Left ventricle myocardium inferior (tissue), 1 donor: ENCODE measurements around the gene DNAJC13. TPM values are rescaled to one million over a fixed set of nuclear protein-coding genes. Genes with fewer than 3 reads are reported as not detected.

Experiments used
- DNase-seq: peaks from one replicate; pipeline ENCODE4 v3.0.0-alpha.2; 2020
- H3K27ac ChIP-seq: fragments of 200-600 bp; replicated peaks from 2 replicates; pipeline ENCODE4 v1.8.0; 2021
- H3K27me3 ChIP-seq: fragments of 200-600 bp; 2 replicates; pipeline ENCODE4 v1.8.0; 2021; ENCODE audit warnings: low read depth
- H3K36me3 ChIP-seq: fragments of 200-600 bp; 2 replicates; pipeline ENCODE4 v1.8.0; 2021
- H3K4me1 ChIP-seq: fragments of 200-600 bp; 2 replicates; pipeline ENCODE4 v1.8.0; 2021
- H3K4me3 ChIP-seq: fragments of 200-600 bp; 2 replicates; pipeline ENCODE4 v1.8.0; 2021; ENCODE audit warnings: mild to moderate bottlenecking, moderate library complexity
- H3K9me3 ChIP-seq: fragments of 200-600 bp; replicated peaks from 2 replicates; pipeline ENCODE4 v1.8.0; 2021
- intact Hi-C: fragments of 100-400 bp; cut with micrococcal nuclease; formaldehyde crosslinking; loops from one replicate; pipeline ENCODE4 v1.11.0; 2022
- total RNA-seq: library from RNA; stranded (reverse); fragmentation: NEBNext Ultra II Directional; extraction: Animal tissue kit (Norgen Biotek cat#: 25700); gene quantifications from one replicate; pipeline ENCODE4 v1.2.1, GENCODE V29; 2021
- TF ChIP-seq, protein P1 (sequence below): fragments of 200-600 bp; IDR thresholded peaks from 2 replicates; pipeline ENCODE4 v1.8.0; 2021; ENCODE audit warnings: antibody characterized with exemption, mild to moderate bottlenecking, borderline replicate concordance
- donor health status: DM: no; HTN: yes; CAD: no; lungs with severe emphysema.

The DNAJC13 gene
- total RNA-seq, 1 donor from 2014 or later = 31.0 TPM

DNA sequence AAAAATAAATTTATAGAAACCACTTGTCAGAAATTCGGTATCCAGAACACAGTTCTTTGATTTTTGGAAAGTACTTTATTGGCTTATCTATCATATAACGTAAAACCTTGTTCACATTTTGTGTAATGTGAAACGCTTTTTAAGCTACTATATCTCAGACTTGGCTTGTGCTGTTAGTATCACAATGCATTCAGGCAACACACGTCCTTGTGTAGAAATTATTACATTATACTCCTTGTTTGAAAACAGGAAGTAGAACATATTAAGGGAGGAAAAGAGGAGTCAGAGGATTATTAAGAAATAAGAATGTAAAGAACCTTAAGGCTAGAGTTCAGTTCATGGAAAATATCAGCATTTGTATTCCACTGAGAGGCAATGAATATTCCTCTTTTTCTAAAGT, 1.6 kb downstream of the DNAJC13 start:
- intact Hi-C loops = no loop called here
- peaks cover 55% of the 10 kb centered on the region for H3K4me1 ChIP-seq
- TF ChIP-seq, protein P1, sequence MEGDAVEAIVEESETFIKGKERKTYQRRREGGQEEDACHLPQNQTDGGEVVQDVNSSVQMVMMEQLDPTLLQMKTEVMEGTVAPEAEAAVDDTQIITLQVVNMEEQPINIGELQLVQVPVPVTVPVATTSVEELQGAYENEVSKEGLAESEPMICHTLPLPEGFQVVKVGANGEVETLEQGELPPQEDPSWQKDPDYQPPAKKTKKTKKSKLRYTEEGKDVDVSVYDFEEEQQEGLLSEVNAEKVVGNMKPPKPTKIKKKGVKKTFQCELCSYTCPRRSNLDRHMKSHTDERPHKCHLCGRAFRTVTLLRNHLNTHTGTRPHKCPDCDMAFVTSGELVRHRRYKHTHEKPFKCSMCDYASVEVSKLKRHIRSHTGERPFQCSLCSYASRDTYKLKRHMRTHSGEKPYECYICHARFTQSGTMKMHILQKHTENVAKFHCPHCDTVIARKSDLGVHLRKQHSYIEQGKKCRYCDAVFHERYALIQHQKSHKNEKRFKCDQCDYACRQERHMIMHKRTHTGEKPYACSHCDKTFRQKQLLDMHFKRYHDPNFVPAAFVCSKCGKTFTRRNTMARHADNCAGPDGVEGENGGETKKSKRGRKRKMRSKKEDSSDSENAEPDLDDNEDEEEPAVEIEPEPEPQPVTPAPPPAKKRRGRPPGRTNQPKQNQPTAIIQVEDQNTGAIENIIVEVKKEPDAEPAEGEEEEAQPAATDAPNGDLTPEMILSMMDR = no peak
- H3K9me3 ChIP-seq = no peaks in the 10 kb centered on the region
- H3K27ac ChIP-seq = no peak overlapping the region
- peaks cover 10% of the 10 kb centered on the region for H3K36me3 ChIP-seq
- H3K27me3 ChIP-seq = no peaks in the 10 kb centered on the region
- no peak for DNase-seq
- H3K4me3 ChIP-seq = peak overlapping the region; percentile 99

- intact Hi-C loops = no loop called here
- DNase-seq = no peak
- Histone ChIP-seq H3K4me1 (peaks cover 65% of the 10 kb centered on the region), H3K36me3 (peaks cover 10% of the 10 kb centered on the region), H3K4me3 (no peak overlapping the region), H3K27ac (no peak overlapping the region), H3K9me3 (no peaks in the 10 kb centered on the region), H3K27me3 (no peaks in the 10 kb centered on the region)
- TF ChIP-seq, protein P1 = no peak
These were observed 4.5 kb downstream of the DNAJC13 start for GRCh38 chr3:132421832-132422231.

DNA sequence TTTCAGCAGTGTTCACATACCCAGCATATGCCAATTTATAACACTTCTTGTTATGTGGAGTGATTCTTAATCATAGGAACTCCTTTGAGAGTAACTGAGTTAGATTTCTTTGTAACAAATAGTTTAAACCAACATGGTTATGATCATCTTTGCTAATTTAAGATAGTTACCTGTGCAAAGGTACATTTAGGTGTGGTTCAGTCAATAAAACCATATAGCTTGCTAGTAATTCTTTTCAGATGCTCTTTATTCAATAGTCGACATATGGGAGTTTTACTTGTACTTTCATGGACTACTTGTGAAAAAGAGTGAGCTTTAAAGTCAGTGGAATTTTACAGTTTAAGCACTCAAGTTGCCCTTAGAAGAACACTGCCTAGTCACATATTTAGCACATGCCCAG, 5.2 kb downstream of the DNAJC13 start:
- H3K4me1 ChIP-seq = peaks cover 61% of the 10 kb centered on the region
- TF ChIP-seq, protein P1 = no peak
- DNase-seq = no peak
- no peak overlapping the region for H3K27ac ChIP-seq
- H3K27me3 ChIP-seq = no peaks in the 10 kb centered on the region
- no peaks in the 10 kb centered on the region for H3K9me3 ChIP-seq
- peaks cover 10% of the 10 kb centered on the region for H3K36me3 ChIP-seq
- no peak overlapping the region for H3K4me3 ChIP-seq
- intact Hi-C loops = no loop called here

- intact Hi-C loops = no loop called here
- Histone ChIP-seq H3K9me3 (no peaks in the 10 kb centered on the region), H3K27me3 (no peaks in the 10 kb centered on the region), H3K4me3 (no peak overlapping the region), H3K36me3 (peaks cover 9% of the 10 kb centered on the region), H3K27ac (no peak overlapping the region), H3K4me1 (peaks cover 28% of the 10 kb centered on the region)
- TF ChIP-seq, protein P1 = no peak
- DNase-seq = no peak
These were observed 15.3 kb downstream of the DNAJC13 start for GRCh38 chr3:132432639-132433038.

GRCh38 chr3:132433121-132433520, 15.8 kb downstream of the DNAJC13 start:
- peaks cover 9% of the 10 kb centered on the region for H3K36me3 ChIP-seq
- intact Hi-C loops = no loop called here
- DNase-seq = no peak
- H3K27me3 ChIP-seq = no peaks in the 10 kb centered on the region
- TF ChIP-seq, protein P1 = no peak
- no peaks in the 10 kb centered on the region for H3K9me3 ChIP-seq
- no peak overlapping the region for H3K27ac ChIP-seq
- peaks cover 28% of the 10 kb centered on the region for H3K4me1 ChIP-seq
- H3K4me3 ChIP-seq = no peak overlapping the region
